HG03469 (cell line): ENCODE data around the gene HAGH.

Experiments used
- ATAC-seq: cut with Tn5 transposase; IDR thresholded peaks from one replicate; pipeline ENCODE4 v1.9.1; 2021; ENCODE audit warnings: mild to moderate bottlenecking, moderate library complexity, moderate number of reproducible peaks; ENCODE audit not compliant: unreplicated experiment

HAGH gene

DNA sequence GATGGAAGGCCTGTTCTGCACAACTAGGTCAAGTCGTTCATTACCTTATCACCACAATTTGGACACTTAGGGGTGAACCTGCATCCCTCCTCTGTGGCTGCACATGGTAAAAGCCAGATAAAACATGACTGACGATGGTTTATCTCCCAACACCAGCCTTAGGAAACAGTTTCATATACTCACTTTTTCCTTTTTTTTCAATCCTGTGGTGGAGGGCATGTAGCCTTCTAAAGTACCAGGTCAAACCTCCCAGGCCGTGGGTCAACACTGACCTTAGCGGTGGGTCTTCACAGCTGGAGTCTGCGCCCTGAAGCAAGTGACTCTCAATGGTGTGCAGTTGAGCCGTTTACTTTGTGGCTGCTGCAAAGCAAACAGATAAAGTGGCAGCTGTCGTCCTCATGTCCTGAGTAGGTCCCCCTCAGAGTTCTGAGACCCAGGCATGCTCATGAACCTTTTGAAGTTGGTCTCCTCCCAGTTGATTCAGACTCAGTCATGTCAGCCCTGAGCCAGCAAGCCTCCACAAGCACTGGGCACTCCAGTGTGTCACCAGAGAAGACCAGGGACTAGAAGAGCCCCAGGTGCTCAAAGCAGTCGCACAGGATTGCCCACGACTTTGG is 6.3 kb upstream of the HAGH start:
- no peak for ATAC-seq

GRCh38 chr16:1831186-1832075 is 4.8 kb upstream of the HAGH start:
- ATAC-seq, result no peak

DNA sequence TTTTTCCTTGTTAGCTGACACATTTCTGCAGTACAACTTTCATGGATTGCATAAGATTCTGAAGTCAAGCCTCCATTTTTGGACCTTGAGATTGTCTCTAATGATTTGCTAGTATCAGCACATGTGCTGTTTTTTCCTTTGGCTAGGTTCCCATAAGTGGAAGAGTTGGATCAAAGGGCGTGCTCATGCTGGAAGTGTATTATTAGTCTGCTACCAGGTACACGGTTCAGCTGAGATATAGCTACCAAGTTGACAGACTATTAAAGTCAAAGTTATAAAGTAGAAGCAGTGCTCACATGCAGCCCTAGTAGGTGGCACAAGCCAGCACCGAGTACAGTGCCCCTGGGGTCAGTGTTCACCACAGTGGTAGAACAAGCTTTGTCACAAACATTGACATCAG is 3.6 kb upstream of the HAGH start:
- no peak for ATAC-seq

DNA sequence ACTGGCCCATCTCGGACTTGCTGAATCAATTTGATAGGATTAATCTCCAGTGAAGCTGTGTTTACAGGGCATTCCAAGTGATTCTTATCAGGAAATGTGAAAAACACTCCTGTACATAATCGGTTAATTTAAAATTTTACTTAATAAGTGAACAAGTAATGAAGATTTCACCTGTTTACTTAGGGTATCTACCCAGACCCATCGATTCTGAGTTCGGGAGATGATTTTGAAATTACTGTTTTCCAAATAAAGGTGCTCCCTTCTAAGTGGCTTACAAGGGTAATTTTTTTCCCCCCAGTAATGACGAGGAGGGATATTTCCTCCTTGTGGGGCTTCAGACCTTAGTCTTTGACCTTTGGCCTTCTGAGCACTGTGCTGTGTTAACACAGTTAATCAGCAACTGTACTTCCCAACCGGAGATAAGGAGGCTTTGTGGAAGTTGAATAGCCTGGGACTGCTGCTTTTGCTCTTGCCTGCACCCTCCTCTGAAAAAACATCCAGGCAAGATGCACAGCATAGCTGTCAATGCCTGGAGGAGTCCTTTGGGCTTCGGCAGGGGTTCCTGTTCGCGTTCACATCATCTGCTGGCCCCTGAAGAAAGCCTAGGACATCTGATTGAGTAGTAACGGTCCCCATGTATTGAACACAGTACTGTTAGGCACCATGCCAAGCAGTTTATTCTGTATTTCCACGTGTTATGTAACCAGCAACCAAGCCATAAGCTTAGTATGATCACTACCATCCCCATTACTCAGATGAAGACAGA is 2.2 kb upstream of the HAGH start:
- no peak for ATAC-seq

- peak; percentile 27 for ATAC-seq
These were observed 548 bp downstream of the HAGH start for GRCh38 chr16:1825864-1826690.

- ATAC-seq, result no peak
These were observed 1.2 kb downstream of the HAGH start for GRCh38 chr16:1825381-1825863.

GRCh38 chr16:1823821-1824220 is 2.8 kb downstream of the HAGH start:
- no peak for ATAC-seq

DNA sequence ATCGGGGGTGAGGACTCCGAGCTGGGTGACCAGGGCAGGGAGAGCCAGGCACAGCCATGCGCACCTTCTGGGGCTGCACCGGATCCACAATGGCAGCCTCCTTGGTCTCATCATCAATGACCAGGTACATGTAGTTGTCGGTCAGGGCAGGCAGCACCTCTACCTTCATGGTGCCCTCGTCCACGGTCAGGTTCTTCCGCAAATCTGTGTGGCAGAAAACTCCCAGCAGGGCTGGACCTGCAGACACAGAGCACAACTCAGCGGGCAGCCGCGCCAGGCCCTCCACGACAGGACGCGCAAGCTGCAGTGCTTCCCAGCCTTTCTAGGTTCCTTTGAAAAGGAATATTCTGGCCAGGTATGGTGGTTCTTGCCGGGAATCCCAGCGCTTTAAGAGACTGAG is 3.8 kb downstream of the HAGH start:
- no peak for ATAC-seq

DNA sequence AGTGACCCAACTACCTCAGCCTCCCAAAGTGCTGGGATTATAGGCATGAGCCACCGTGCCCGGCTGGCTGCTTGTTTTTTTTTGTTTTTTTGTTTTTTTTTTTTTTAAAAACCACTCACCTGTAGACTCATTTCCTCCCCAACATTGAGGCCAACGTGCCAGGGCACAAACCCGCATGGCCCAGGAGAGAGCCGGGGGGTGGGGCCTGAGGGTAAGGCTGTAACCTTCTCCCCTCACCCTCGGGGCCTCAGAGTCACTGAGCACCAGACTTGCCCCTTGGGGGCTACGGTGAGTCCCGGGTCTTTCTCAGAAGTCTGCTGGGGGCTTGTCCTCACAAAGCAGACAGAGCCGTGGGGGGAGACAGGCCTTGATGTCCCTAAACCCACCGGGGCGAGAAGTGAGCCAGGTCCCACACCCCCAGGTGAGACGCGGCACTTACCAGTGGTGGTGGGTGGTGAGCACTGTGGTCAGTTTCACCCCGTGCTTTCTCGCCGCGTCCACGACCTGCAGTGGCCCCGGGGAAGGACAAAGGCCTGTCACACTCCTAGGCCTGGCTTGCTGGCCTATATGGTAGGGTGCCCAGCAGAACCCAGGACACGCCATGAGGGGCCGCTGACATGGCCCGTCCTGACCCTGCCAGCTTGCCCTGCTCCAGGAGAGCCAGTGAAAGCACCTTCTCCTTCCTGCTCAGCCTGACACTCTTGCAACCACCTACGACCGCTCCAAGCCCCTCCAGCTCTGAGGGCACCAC is 4.6 kb downstream of the HAGH start:
- no peak for ATAC-seq

DNA sequence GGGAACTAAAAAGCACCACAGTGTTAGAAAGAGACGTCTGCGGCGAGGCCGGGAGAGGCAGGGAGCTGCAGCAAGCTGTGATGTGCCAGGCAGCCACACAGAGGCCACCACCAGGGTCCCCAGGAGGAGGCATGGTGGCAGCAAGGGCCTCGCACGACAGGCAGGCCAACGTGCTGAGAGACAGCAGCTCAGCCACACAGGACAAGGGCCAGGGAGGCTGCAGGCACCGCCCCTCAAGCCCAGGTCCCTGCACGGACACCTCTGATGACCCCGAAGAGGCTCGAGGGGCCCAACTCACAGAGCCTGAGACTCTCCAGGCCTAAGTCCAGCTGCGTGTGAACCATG is 5.7 kb downstream of the HAGH start:
- ATAC-seq, result no peak

DNA sequence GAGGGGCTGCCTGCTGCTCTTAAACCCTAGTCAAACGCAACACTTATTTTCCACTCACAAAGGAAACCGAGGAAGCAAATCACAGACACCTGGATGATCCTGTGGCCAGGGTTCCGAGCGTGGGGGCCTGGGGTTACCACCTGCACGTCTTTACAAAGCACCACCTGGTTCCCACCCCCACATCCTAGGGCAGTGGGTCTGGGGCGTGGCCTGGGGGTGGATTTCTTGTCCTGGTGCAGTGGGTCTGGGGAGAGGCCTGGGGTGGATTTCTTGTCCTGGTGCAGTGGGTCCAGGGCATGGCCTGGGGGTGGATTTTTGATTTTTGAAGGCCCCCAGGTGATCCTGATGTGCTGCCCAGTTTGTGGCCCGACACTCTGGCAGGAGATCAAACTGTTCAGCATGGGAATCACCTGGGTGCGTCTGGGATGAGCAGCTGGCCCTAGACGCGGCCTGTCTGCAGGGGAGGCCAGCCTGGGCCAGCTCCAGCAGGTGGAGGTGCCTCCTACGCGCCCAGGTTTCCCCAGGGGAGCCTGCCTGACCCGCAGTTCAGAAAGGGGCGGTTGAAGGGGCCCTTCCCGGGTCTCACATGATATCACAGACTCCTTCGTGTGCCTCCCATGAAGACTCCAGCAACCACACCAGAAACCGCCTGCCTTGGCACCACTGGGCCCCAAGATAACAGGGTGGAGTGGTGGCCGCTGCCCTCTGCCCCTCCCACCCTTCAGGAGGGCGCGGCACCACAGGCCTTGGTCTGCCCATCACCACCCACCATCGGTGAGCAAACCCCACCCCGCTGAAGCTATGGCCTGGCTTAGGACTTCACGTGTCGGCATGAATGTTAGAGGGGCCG is 6.3 kb downstream of the HAGH start:
- ATAC-seq, result no peak

- no peak for ATAC-seq
These were observed 7.0 kb downstream of the HAGH start for GRCh38 chr16:1819611-1820010.

GRCh38 chr16:1818873-1819525 is 7.6 kb downstream of the HAGH start:
- ATAC-seq, result no peak

- ATAC-seq, result no peak
These were observed 8.3 kb downstream of the HAGH start for GRCh38 chr16:1818204-1818872.

GRCh38 chr16:1817716-1818115 is 8.9 kb downstream of the HAGH start:
- ATAC-seq, result no peak

GRCh38 chr16:1817276-1817589 is 9.4 kb downstream of the HAGH start:
- ATAC-seq, result no peak

DNA sequence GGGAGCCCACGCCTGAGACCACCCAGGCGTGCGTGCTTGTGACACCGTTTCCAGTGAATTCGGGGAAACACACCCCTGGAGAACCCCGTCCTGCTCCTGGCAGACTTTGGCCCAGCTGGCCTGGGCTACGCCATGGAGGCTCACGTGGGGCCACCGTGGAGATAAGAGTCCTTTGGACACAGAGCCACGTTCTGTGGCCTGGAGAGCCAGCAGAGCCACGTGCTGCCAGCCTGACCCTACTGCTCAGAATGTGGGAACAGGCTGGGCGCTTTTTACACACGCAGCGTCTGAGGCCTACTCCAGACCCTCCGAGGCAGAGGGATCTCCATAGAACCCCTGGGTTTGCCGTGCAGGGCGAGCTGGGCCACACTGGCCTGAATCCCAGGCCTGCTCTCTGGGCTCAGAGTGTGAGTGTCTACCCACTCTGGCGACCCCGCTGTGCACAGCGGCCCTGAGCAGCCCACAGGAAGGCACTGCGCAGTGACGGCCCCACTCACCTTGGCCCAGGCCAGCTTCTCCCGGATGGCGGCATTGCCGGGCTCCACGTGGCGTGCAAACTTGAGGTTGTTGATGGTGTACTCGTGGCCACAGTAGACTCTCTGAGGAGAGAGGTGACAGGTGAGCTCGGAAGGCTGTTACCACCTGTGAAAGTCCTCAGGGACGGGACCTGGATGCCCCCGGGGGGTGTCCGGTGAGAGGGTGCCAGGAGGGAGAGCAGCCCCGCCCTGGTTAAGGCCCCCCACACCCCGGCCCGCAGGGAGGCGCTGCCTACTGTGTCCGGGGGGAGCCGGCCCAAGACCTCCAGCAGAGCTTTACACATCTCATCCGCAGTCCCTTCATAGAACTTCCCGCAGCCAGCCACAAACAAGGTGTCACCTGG is 10.0 kb downstream of the HAGH start:
- ATAC-seq, result no peak
